22Rv1 (cell line): ENCODE data around the gene DEFB132.

Source experiments
- CTCF ChIP-seq: fragments of 450-650 bp; IDR thresholded peaks from 2 replicates; pipeline ENCODE4 v1.5.1; 2017; ENCODE audit warnings: mild to moderate bottlenecking
- ZFX ChIP-seq: fragments of 450-650 bp; IDR thresholded peaks from 2 replicates; pipeline ENCODE4 v1.6.1; 2017; ENCODE audit warnings: antibody characterized with exemption, borderline replicate concordance

GRCh38 chr20:217266-217665 is 40.3 kb upstream of the DEFB132 start:
- TF ChIP-seq CTCF (no peak), ZFX (no peak)
